Trophoblast cell (in vitro differentiated cells and primary cell): ENCODE measurements around the gene MZT2A.
"Not testable (repeated sequence)": the region's sequence is repeated elsewhere in the genome, so short reads cannot be mapped to it uniquely, and the experiment has no call there.

Source experiments
- DNase-seq, 2 donors: peaks; one replicate each; pipeline ENCODE4 v3.0.0-alpha.2; 2016
- H2AFZ ChIP-seq: 2 replicates; pipeline ENCODE4 v1.6.1; 2013; ENCODE audit warnings: low read length, moderate library complexity, mild to moderate bottlenecking; ENCODE audit not compliant: insufficient read depth, poor library complexity
- H2AK5ac ChIP-seq: 2 replicates; pipeline ENCODE4 v1.6.1; 2013; ENCODE audit warnings: mild to moderate bottlenecking, low read length
- H2BK120ac ChIP-seq: 2 replicates; pipeline ENCODE4 v1.6.1; 2013; ENCODE audit warnings: low read length, mild to moderate bottlenecking, moderate library complexity; ENCODE audit not compliant: insufficient read depth, poor library complexity
- H2BK12ac ChIP-seq: 2 replicates; pipeline ENCODE4 v1.6.1; 2013; ENCODE audit warnings: mild to moderate bottlenecking, low read length, moderate library complexity
- H2BK5ac ChIP-seq: 2 replicates; pipeline ENCODE4 v1.6.1; 2013; ENCODE audit warnings: low read length, low read depth, moderate library complexity, mild to moderate bottlenecking; ENCODE audit not compliant: poor library complexity
- H3K14ac ChIP-seq: 2 replicates; pipeline ENCODE4 v1.6.1; 2013; ENCODE audit warnings: mild to moderate bottlenecking, low read length
- H3K18ac ChIP-seq: 2 replicates; pipeline ENCODE4 v1.6.1; 2013; ENCODE audit warnings: mild to moderate bottlenecking, low read length
- H3K23ac ChIP-seq: 2 replicates; pipeline ENCODE4 v1.6.1; 2013; ENCODE audit warnings: low read length
- H3K27ac ChIP-seq: 2 replicates; pipeline ENCODE4 v1.5.1; 2013; ENCODE audit warnings: low read depth, mild to moderate bottlenecking, inconsistent platforms, low read length, moderate library complexity
- H3K27me3 ChIP-seq: 2 replicates; pipeline ENCODE4 v1.6.1; 2013; ENCODE audit warnings: inconsistent platforms, mild to moderate bottlenecking, low read length, moderate library complexity; ENCODE audit not compliant: insufficient read depth
- H3K36me3 ChIP-seq, 2 experiments: 1 replicate in 1 of 2; 2 replicates in 1 of 2; pipeline ENCODE4 v1.6.1; 2013; ENCODE audit warnings: low read length in 2 of 2, mild to moderate bottlenecking in 2 of 2, moderate library complexity in 1 of 2; ENCODE audit not compliant: insufficient read depth in 2 of 2, control insufficient read depth in 1 of 2
- H3K4ac ChIP-seq: 2 replicates; pipeline ENCODE4 v1.6.1; 2013; ENCODE audit warnings: low read depth, mild to moderate bottlenecking, low read length, moderate library complexity
- H3K4me1 ChIP-seq, 2 experiments: 1 replicate in 1 of 2; 2 replicates in 1 of 2; pipeline ENCODE4 v1.6.1; 2013; ENCODE audit warnings: low read length in 2 of 2, mild to moderate bottlenecking in 2 of 2, moderate library complexity in 1 of 2; ENCODE audit not compliant: insufficient read depth in 2 of 2, control insufficient read depth in 1 of 2
- H3K4me2 ChIP-seq: 2 replicates; pipeline ENCODE4 v1.6.1; 2013; ENCODE audit warnings: inconsistent platforms, mild to moderate bottlenecking, low read length, moderate library complexity
- H3K4me3 ChIP-seq: 2 replicates; pipeline ENCODE4 v1.5.1; 2013; ENCODE audit warnings: mild to moderate bottlenecking, low read depth, low read length, inconsistent platforms
- H3K79me1 ChIP-seq: one replicate; pipeline ENCODE4 v1.6.1; 2013; ENCODE audit warnings: low read length
- H3K79me2 ChIP-seq: 2 replicates; pipeline ENCODE4 v1.6.1; 2013; ENCODE audit warnings: low read length, mild to moderate bottlenecking; ENCODE audit not compliant: control insufficient read depth, insufficient read depth, poor library complexity
- H3K9ac ChIP-seq: 2 replicates; pipeline ENCODE4 v1.6.1; 2013; ENCODE audit warnings: mild to moderate bottlenecking, low read length
- H3K9me3 ChIP-seq: 2 replicates; pipeline ENCODE4 v1.6.1; 2013; ENCODE audit warnings: low read depth, mild to moderate bottlenecking, control low read depth, inconsistent platforms, low read length; ENCODE audit not compliant: insufficient read depth
- H4K12ac ChIP-seq: 2 replicates; pipeline ENCODE4 v1.6.1; 2013; ENCODE audit warnings: low read depth, mild to moderate bottlenecking, low read length, moderate library complexity
- H4K8ac ChIP-seq: 2 replicates; pipeline ENCODE4 v1.6.1; 2013; ENCODE audit warnings: low read depth, mild to moderate bottlenecking, low read length, moderate library complexity
- H4K91ac ChIP-seq: one replicate; pipeline ENCODE4 v1.6.1; 2013; ENCODE audit warnings: low read depth, mild to moderate bottlenecking, low read length, moderate library complexity
- WGBS: extraction: QIAGEN DNeasy Blood & Tissue Kit; methylation state at CpG from one replicate; pipeline ENCODE4 v1.1.7; 2013; ENCODE audit warnings: missing lambda C conversion rate; ENCODE audit not compliant: insufficient read length, insufficient coverage; ENCODE audit errors: extremely low coverage; 5-methylcytosine and 5-hydroxymethylcytosine counted together

Gene MZT2A

DNA sequence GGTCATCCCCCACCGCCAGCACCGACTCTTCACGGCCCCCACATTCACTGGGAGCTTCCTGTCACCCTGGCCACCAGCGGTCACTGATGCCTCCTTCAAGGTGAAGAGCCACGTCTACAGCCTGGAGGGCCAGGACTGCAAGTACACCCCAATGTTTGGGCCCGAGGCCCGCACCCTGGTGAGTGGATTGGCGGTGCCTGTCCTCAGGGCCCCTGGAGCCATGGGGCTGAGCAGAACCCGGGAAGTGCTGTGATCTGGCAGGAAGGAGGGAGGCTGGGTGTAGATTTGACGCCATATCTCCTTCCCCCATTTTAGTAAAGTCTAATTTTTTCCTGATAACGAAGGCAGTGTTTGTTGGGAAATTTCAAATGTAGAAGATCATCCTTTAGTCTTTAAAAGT is 26.3 kb upstream of the MZT2A start:
- H3K27me3 ChIP-seq, H3K4me2 ChIP-seq, H3K18ac ChIP-seq, H3K4ac ChIP-seq, H3K4me3 ChIP-seq, H3K27ac ChIP-seq, H3K79me2 ChIP-seq, H3K9ac ChIP-seq, H3K23ac ChIP-seq, H2BK12ac ChIP-seq, H4K91ac ChIP-seq, H3K79me1 ChIP-seq, H3K4me1 ChIP-seq, H4K12ac ChIP-seq, H2BK120ac ChIP-seq, DNase-seq, H2AK5ac ChIP-seq, H2BK5ac ChIP-seq, H4K8ac ChIP-seq, H2AFZ ChIP-seq, H3K14ac ChIP-seq, H3K9me3 ChIP-seq: not testable (repeated sequence)
- no CpG with 5 or more reads among the region's 11 CpGs for WGBS
- peaks cover 41 to 44% of the 10 kb centered on the region in 2 experiments for H3K36me3 ChIP-seq

DNA sequence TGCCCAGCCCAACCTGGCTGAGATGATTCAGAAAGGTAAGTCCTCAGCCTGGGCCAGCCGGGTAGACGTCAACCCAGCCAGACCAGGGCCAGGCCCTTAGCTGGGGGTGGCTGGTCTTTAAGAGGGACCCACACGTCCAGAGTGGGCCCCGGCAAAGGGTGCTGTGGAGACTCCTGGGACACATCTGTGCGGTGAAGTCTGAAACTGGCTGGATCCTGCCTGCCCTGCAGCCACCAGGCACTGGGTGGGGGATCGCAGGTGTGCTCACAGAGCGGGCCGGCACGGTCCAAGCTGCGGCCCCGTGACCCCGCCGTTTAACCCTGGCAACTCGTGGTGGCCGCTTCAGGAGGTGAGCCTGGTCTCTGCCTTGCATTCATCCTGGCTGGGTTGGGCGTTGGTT is 25.7 kb upstream of the MZT2A start:
- H3K36me3 ChIP-seq, result peaks cover 45% of the 10 kb centered on the region in 2 experiments
- H4K91ac ChIP-seq, H2AK5ac ChIP-seq, H3K18ac ChIP-seq, H3K14ac ChIP-seq, H3K27ac ChIP-seq, H3K79me2 ChIP-seq, H3K23ac ChIP-seq, H2BK120ac ChIP-seq, H3K79me1 ChIP-seq, H3K4me3 ChIP-seq, H3K4me2 ChIP-seq, H2AFZ ChIP-seq, H3K27me3 ChIP-seq, H3K9me3 ChIP-seq, H2BK12ac ChIP-seq, DNase-seq, H3K4ac ChIP-seq, H2BK5ac ChIP-seq, H3K9ac ChIP-seq, H4K8ac ChIP-seq, H3K4me1 ChIP-seq, H4K12ac ChIP-seq: not testable (repeated sequence)
- no CpG with 5 or more reads among the region's 16 CpGs for WGBS

DNA sequence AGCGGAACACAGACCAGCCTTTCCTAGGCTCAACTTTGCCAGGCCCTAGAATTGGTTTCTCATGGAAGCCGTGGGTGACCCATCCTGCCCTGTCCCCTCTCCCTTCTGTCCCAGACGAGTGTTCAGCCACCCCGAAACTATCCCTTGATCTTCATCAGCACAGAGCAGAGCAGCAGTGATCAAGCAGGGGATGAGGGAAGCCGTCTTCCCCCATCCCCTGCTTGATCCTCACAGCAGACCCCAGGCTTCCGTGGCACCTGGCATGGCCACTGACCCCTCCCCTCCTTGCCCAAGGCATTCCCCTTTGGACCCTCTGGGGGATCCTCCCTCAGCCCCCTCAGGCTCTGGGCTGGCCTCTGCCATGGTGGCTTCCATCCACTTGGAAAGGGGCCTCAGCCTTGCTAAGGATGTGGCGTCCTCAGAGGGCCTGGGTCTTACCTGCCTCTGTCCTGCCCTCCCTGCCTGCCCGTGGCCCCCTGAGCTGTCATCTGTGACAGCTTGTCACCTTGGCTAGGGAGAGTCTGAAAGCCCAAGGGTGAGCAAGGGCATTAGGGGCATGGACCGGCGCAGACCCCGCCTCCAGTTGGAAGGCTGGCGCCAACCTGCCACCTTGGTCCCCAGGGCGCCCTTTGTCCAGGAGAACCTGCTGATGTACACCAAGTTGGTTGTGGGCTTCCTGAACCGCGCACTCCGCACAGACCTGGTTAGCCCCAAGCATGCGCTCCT is 25.1 kb upstream of the MZT2A start:
- no peak overlapping the region for H2BK12ac ChIP-seq
- no peak overlapping the region for H3K9ac ChIP-seq
- H3K79me1 ChIP-seq, result no peaks in the 10 kb centered on the region
- H2BK120ac ChIP-seq, result no peak overlapping the region
- H4K12ac ChIP-seq, result no peak overlapping the region
- H3K4ac ChIP-seq, result no peak overlapping the region
- H3K4me3 ChIP-seq, result no peak overlapping the region
- H3K27me3 ChIP-seq, result no peaks in the 10 kb centered on the region
- no peak overlapping the region for H3K23ac ChIP-seq
- H2AK5ac ChIP-seq, result no peak overlapping the region
- no peak overlapping the region for H3K18ac ChIP-seq
- H4K8ac ChIP-seq, result no peak overlapping the region
- no peak overlapping the region for H2BK5ac ChIP-seq
- no peak overlapping the region for H3K14ac ChIP-seq
- peaks cover 48 to 49% of the 10 kb centered on the region in 2 experiments for H3K36me3 ChIP-seq
- H3K27ac ChIP-seq, result no peak overlapping the region
- H4K91ac ChIP-seq, result no peak overlapping the region
- H3K79me2 ChIP-seq, result no peaks in the 10 kb centered on the region
- no peak overlapping the region for H3K4me2 ChIP-seq
- no CpG with 5 or more reads among the region's 17 CpGs for WGBS
- no peaks in the 10 kb centered on the region for H3K9me3 ChIP-seq
- H3K4me1 ChIP-seq, result no peaks in the 10 kb centered on the region
- H2AFZ ChIP-seq, result no peak overlapping the region
- no peak for DNase-seq

DNA sequence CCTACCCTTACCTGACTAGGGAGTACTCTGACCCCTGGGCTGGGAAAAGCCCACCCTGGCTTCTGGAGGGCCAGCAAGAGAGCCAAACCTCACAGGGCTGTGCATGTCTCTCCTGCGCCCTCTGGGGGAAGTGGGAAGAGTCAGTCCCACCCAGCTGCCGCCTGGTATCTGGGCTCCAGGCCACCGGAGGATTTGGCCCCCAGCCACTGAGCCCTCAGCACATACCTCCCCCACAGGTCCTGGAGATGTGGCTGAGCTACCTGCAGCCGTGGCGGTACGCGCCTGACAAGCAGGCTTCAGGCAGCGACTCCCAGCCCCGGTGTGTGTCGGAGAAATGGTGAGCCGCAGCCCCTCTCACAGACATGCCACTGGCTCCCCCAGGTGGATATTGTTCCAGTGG is 24.4 kb upstream of the MZT2A start:
- H2BK120ac ChIP-seq, H3K27me3 ChIP-seq, H2BK5ac ChIP-seq, H2AFZ ChIP-seq, H3K79me2 ChIP-seq, H3K23ac ChIP-seq, H3K27ac ChIP-seq, H4K8ac ChIP-seq, H3K4me3 ChIP-seq, H4K91ac ChIP-seq, H2AK5ac ChIP-seq, DNase-seq, H4K12ac ChIP-seq, H3K18ac ChIP-seq, H3K4me1 ChIP-seq, H3K79me1 ChIP-seq, H3K9me3 ChIP-seq, H3K4ac ChIP-seq, H2BK12ac ChIP-seq, H3K9ac ChIP-seq, H3K4me2 ChIP-seq, H3K14ac ChIP-seq: not testable (repeated sequence)
- H3K36me3 ChIP-seq, result peaks cover 52% of the 10 kb centered on the region in 2 experiments
- no CpG with 5 or more reads among the region's 11 CpGs for WGBS
